GM23338 (cell line): ENCODE results near the gene CCBE1.

Source experiments
- CTCF ChIP-seq, 2 experiments: fragments of 200-600 bp in 1 of 2; sonication (generic) in 1 of 2; conservative IDR thresholded peaks; 2 replicates each; pipeline versions ENCODE4 v1.5.1 to v1.6.1; 2016 to 2017; ENCODE audit warnings: antibody characterized with exemption in 2 of 2, low read depth in 2 of 2, mild to moderate bottlenecking in 2 of 2, moderate library complexity in 1 of 2
- EZH2 ChIP-seq: fragments of 200-600 bp; sonication (generic); IDR thresholded peaks from one replicate; pipeline ENCODE4 v1.8.0; 2017; ENCODE audit warnings: antibody characterized with exemption, mild to moderate bottlenecking, low read depth; ENCODE audit not compliant: unreplicated experiment
- POLR2AphosphoS5 ChIP-seq: IDR thresholded peaks from 2 replicates; pipeline ENCODE4 v1.6.1; 2016; ENCODE audit warnings: antibody characterized with exemption, low read depth
- REST ChIP-seq: IDR thresholded peaks from one replicate; pipeline ENCODE4 v1.6.1; 2018; ENCODE audit warnings: antibody characterized with exemption; ENCODE audit not compliant: unreplicated experiment
- STAT1 ChIP-seq: IDR thresholded peaks from one replicate; pipeline ENCODE4 v1.6.1; 2016; ENCODE audit warnings: antibody characterized with exemption; ENCODE audit not compliant: unreplicated experiment
- ZNF114 ChIP-seq: fragments of 250-450 bp; sonication (Bioruptor Pico); IDR thresholded peaks from 2 replicates; pipeline ENCODE4 v1.5.0; 2020; ENCODE audit warnings: mild to moderate bottlenecking, moderate library complexity

- TF ChIP-seq POLR2AphosphoS5 (no peak), CTCF (conservative IDR thresholded peaks at IDR 0.05; ENCODE audit: low read depth in 2 of 2) (no peak), STAT1 (no peak), ZNF114 (CRISPR knock-in tag) (no peak), REST (no peak), EZH2 (no peak)
These were observed 232.7 kb downstream of the CCBE1 start for GRCh38 chr18:59464486-59464885.
